NCI-H446 treated with DMSO at 0.1 percent for 48 hours (cell line): Measurements from ENCODE around the gene SPATS1.

Source experiments
- DNase-seq: peaks from one replicate; lab custom pipeline; 2025; lab: John Stamatoyannopoulos, UW

The SPATS1 gene

DNA sequence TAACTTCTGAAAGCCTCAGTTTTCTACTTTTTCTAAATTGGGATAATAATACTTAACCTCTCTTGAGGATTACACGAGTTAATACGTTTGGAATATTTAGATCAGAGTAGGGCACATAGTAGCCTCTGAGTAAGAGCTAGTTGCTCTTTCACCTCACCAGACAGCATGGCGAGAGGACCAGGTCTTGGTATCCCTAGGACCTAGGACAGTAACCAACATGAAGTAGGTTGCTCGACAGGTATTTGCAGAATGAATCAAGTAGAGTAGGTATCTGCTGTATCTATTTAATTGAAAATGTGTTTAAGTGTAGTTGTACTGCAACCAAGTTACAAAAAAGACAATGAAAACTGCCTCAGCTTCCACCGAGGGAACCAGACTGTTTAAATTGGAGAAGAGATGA lies 46.4 kb downstream of the SPATS1 start:
- DNase-seq: no peak

DNA sequence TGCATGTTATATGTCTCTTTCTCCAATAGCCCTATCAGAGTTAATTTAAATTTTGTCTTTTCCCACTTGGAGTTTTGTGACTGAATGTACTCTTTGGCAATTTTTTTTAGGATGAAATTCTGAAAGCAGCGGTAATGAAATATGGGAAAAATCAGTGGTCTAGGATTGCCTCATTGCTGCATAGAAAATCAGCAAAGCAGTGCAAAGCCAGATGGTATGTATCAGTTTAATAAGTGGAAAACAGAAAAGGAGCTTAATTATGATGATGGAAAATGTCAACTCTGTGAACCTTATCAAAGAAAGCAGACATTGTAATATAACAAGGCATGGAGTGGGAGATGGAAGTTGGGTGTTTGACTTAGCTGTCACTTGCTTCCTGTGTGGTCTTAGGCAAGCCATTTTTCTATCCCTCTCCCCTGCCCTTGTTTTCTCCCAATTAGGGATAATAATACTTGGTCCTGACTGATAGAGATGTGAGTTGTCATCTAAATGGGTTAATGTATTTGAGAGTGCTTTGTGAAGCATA lies 47.8 kb downstream of the SPATS1 start:
- no peak for DNase-seq
